Sigmoid colon (tissue), 7 donors: ENCODE measurements around the gene ANKRD27. TPM values are rescaled to one million over a fixed set of nuclear protein-coding genes. Genes with fewer than 3 reads are reported as not detected.

ENCODE experiments used
- DNase-seq: peaks from one replicate; pipeline ENCODE4 v3.0.0-alpha.2; 2019
- H3K27ac ChIP-seq, 4 donors: fragments of 200-600 bp; sonication (generic); one replicate each; pipeline ENCODE4 v1.5.1; 2016 to 2019; ENCODE audit warnings: mild to moderate bottlenecking in 1 of 4
- H3K27me3 ChIP-seq, 3 donors: fragments of 200-600 bp; sonication (generic); one replicate each; pipeline ENCODE4 v1.5.1; 2019; ENCODE audit warnings: mild to moderate bottlenecking in 1 of 3
- H3K36me3 ChIP-seq, 4 donors: fragments of 200-600 bp; sonication (generic); one replicate each; pipeline ENCODE4 v1.5.1; 2016 to 2019
- H3K4me1 ChIP-seq, 4 donors: fragments of 200-600 bp; sonication (generic); one replicate each; pipeline ENCODE4 v1.5.1; 2017 to 2019
- H3K4me3 ChIP-seq, 4 donors: fragments of 200-600 bp; sonication (generic); one replicate each; pipeline ENCODE4 v1.5.1; 2017 to 2019; ENCODE audit warnings: mild to moderate bottlenecking in 2 of 4, moderate library complexity in 1 of 4
- H3K9me3 ChIP-seq, 4 donors: fragments of 200-600 bp in 3 of 4; sonication (generic) in 3 of 4; one replicate each; pipeline versions ENCODE4 v1.5.1 to v1.6.1; 2013 to 2019
- CTCF ChIP-seq, 4 experiments: fragments of 450-650 bp in 3 of 4; fragments of 200-600 bp in 1 of 4; IDR thresholded peaks; one replicate each; pipeline ENCODE4 v1.5.1; 2016 to 2019; ENCODE audit warnings: antibody characterized with exemption in 4 of 4, mild to moderate bottlenecking in 3 of 4, moderate library complexity in 2 of 4
- EP300 ChIP-seq, 4 donors: sonication (generic); formaldehyde crosslinking; IDR thresholded peaks; one replicate each; pipeline ENCODE4 v1.6.1; 2017; ENCODE audit warnings: antibody characterized with exemption in 4 of 4
- POLR2A ChIP-seq, 2 donors: fragments of 450-650 bp; IDR thresholded peaks; one replicate each; pipeline ENCODE4 v1.6.1; 2016; ENCODE audit warnings: antibody characterized with exemption in 2 of 2, mild to moderate bottlenecking in 2 of 2, moderate library complexity in 2 of 2
- POLR2AphosphoS5 ChIP-seq, 4 donors: sonication (generic); formaldehyde crosslinking; IDR thresholded peaks; one replicate each; pipeline ENCODE4 v1.6.1; 2017; ENCODE audit warnings: antibody characterized with exemption in 4 of 4
- WGBS, 2 donors: extraction: QIAGEN DNeasy Blood & Tissue Kit; methylation state at CpG; one replicate each; pipeline ENCODE4 v1.1.7; 2013; 5-methylcytosine and 5-hydroxymethylcytosine counted together
- intact Hi-C: fragments of 100-400 bp; cut with DNase I; formaldehyde crosslinking; loops from one replicate; pipeline ENCODE4 v1.15.1; 2023
- polyA plus RNA-seq, 3 donors: library from polyadenylated mRNA; stranded (reverse); fragments of 200-250 nt; gene quantifications; one replicate each; pipeline ENCODE4 v1.2.3, GENCODE V29; 2013
- total RNA-seq, 4 donors: library from RNA; depleted of rRNA; stranded (reverse); fragments of >200 nt; gene quantifications; one replicate each; pipeline ENCODE4 v1.1.0, GENCODE V29; 2016
- donor health status: healthy with polysubstance abuse.
- donor health status: Bipolar disorder and iron deficiency.
- donor health status: healthy.

The ANKRD27 gene
- total and polyA plus RNA-seq, 7 donors = 13.8 to 48.5 (median 34.1) TPM

DNA sequence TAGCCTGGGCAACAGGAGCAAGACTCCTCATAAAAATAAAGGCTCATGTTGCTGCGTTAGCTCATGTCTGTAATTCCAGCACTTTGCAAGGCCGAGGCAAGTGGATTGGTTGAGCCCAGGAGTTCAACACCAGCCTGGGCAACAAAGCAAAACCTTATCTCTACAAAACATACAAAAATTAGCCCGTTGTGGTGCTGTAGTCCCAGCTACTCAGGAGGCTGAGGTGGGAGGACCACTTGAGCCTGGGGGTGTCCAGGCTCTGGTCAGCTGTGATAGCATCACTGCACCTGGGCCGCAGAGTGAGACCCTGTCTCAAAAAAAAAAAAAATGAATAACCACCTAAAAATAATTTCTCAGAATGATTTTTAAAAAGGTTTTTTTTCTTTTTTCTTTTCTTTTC lies 12.7 kb upstream of the ANKRD27 start:
- Histone ChIP-seq H3K27ac (no peak overlapping the region), H3K36me3 (no peaks in the 10 kb centered on the region), H3K4me1 (peaks cover 0 to 18% (median 12%) of the 10 kb centered on the region in 4 donors), H3K9me3 (no peaks in the 10 kb centered on the region), H3K4me3 (no peak overlapping the region), H3K27me3 (no peaks in the 10 kb centered on the region)
- WGBS, 2 donors = 93 to 94% methylated on average over 4 of the region's 4 CpGs
- TF ChIP-seq CTCF (IDR thresholded peaks at IDR 0.05) = no peak
- TF ChIP-seq POLR2A (IDR thresholded peaks at IDR 0.05) = no peak
- DNase-seq = no peak
- intact Hi-C loops = no loop called here

DNA sequence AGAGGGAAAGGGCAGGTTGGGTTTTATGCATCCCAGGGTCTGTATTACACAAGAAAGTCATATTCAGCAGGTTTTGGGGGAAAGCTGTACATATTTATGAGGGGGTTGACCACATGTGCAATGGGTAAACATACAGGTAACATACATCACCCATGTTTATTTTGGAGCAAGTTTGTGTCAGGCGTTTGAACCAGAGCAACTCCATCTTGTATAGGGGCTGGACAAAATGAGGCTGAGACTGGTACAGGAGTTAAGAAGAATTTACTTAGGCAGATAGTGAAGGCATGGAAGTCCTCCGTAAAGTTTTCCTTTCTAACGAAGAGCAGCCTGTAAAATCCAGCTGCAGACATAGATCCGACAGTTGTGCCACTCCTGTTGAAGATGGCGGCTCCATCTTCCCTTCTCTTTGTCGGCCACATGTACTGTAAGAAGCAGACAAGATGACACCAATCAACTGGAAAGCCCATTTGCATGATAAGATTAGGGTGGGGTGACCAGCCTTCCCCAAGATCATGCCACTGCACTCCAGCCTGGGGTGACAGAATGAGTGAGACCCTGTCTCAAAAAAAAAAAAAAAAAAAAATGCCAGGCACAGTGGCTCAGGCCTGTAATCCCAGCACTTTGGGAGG lies 12.0 kb upstream of the ANKRD27 start:
- Histone ChIP-seq H3K27me3 (no peaks in the 10 kb centered on the region), H3K4me3 (no peak overlapping the region), H3K4me1 (peaks cover 0 to 13% (median 9%) of the 10 kb centered on the region in 4 donors), H3K27ac (no peak overlapping the region), H3K36me3 (no peaks in the 10 kb centered on the region), H3K9me3 (no peaks in the 10 kb centered on the region)
- TF ChIP-seq CTCF (IDR thresholded peaks at IDR 0.05) = no peak
- intact Hi-C loops = no loop called here
- WGBS, 2 donors = 92% methylated on average over 6 of the region's 6 CpGs
- DNase-seq = no peak

DNA sequence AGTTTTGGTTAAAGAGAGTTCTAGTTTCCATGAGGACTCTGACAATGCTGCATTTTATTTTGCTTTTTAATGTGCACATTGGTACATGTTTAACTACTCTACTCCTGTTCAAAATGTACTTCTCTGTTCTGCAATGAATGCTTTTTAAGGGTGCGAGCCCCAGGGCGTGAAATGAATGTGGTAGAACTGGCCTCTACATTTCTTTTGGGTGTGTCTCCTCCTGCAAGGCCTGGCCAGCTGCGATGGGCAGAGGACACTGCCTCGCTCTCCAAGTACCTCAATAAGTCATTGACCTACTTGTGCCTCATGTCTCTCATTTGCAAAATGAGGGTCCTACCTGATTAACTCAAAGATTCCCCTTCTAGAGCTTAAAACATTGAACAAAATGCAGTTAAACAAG lies 7.3 kb upstream of the ANKRD27 start:
- Histone ChIP-seq H3K4me1 (no peaks in the 10 kb centered on the region), H3K36me3 (no peaks in the 10 kb centered on the region), H3K9me3 (no peaks in the 10 kb centered on the region), H3K27me3 (peaks cover 0 to 5% (median 0%) of the 10 kb centered on the region in 3 donors), H3K4me3 (no peak overlapping the region), H3K27ac (no peak overlapping the region)
- 31 to 77% methylated on average over 4 of the region's 4 CpGs for WGBS, 2 donors
- intact Hi-C loops = no loop called here
- TF ChIP-seq POLR2A (IDR thresholded peaks at IDR 0.05) (no peak), EP300 (IDR thresholded peaks at IDR 0.05) (no peak), POLR2AphosphoS5 (IDR thresholded peaks at IDR 0.05) (no peak), CTCF (IDR thresholded peaks at IDR 0.05) (no peak)
- DNase-seq = no peak

DNA sequence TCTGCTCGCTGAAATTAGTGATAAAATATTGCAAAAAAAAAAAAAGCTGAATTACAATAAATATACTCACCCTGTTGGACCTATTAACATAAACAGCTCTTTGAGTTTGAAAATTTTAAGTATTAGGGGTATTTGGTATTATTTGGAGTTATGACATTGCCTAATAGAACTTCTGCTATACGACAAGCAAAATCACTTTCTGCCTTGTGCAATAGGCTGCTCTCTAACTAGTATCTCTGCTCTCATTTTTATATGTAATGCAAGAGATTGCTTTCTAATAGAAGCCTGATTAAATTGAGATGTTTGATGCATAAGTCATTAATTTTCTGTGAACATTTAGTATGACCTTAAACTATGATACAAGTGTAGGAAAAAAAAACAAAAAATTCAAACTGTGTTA lies 6.0 kb upstream of the ANKRD27 start:
- Histone ChIP-seq H3K36me3 (no peaks in the 10 kb centered on the region), H3K4me3 (no peak overlapping the region), H3K27me3 (peaks cover 0 to 18% (median 10%) of the 10 kb centered on the region in 3 donors), H3K4me1 (peaks cover 0 to 10% (median 10%) of the 10 kb centered on the region in 4 donors), H3K9me3 (no peaks in the 10 kb centered on the region), H3K27ac (no peak overlapping the region)
- no peak for TF ChIP-seq EP300 (IDR thresholded peaks at IDR 0.05)
- TF ChIP-seq POLR2A (IDR thresholded peaks at IDR 0.05) = no peak
- TF ChIP-seq POLR2AphosphoS5 (IDR thresholded peaks at IDR 0.05) = no peak
- intact Hi-C loops = no loop called here
- no peak for DNase-seq
- WGBS, 2 donors = 80 to 88% methylated on average over 2 of the region's 2 CpGs

DNA sequence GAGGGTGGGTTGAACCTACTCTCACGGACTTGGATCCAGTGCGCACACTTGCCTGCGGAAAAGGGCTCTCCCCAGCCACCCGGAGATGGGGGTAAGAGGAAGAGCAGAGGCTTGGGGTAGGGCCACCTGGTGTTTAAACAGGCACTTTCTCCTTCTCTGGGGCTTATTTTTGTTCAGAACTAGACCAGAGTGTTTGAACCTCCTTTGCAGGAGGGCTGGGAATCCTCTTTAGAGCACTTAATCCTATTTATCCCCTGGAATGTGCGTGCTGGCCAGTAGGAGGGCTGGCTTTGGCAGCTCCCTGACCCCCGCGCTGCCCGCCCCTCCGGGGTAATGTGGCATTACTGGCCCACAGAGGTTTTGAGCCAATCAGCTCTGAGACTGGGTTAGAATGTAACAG lies 2.7 kb upstream of the ANKRD27 start:
- intact Hi-C loops = loop anchor here (5.0 to 10.0 kb wide), 3 partner anchors 95 to 497 kb away; partner anchors contain the start of genes PDCD5 and ZNF507
- DNase-seq = no peak
- H3K4me1 ChIP-seq = peaks cover 0 to 35% (median 32%) of the 10 kb centered on the region in 4 donors

More for the DNA sequence above, 2.7 kb upstream of the ANKRD27 start:
- 50 to 75% methylated on average over 9 of the region's 9 CpGs for WGBS, 2 donors
- peaks cover 0 to 23% (median 12%) of the 10 kb centered on the region in 3 donors for H3K27me3 ChIP-seq
- no peak overlapping the region for H3K4me3 ChIP-seq
- peak overlapping the region in 1 of 4 donors; percentile 93 for H3K27ac ChIP-seq
- H3K9me3 ChIP-seq = no peaks in the 10 kb centered on the region
- no peak for TF ChIP-seq CTCF (IDR thresholded peaks at IDR 0.05)
- no peak for TF ChIP-seq POLR2AphosphoS5 (IDR thresholded peaks at IDR 0.05)
- no peak for TF ChIP-seq EP300 (IDR thresholded peaks at IDR 0.05)
- no peak for TF ChIP-seq POLR2A (IDR thresholded peaks at IDR 0.05)
- no peaks in the 10 kb centered on the region for H3K36me3 ChIP-seq
